IPS-NIHi7 (cell line): ENCODE results near the gene ACSS3.
"Not testable (repeated sequence)": the region's sequence is repeated elsewhere in the genome, so short reads cannot be mapped to it uniquely, and the experiment has no call there.

Source experiments
- DNase-seq: peaks from one replicate; pipeline ENCODE4 v3.0.0; 2012; ENCODE audit warnings: mixed read lengths; ENCODE audit errors: extremely low spot score

The ACSS3 gene

DNA sequence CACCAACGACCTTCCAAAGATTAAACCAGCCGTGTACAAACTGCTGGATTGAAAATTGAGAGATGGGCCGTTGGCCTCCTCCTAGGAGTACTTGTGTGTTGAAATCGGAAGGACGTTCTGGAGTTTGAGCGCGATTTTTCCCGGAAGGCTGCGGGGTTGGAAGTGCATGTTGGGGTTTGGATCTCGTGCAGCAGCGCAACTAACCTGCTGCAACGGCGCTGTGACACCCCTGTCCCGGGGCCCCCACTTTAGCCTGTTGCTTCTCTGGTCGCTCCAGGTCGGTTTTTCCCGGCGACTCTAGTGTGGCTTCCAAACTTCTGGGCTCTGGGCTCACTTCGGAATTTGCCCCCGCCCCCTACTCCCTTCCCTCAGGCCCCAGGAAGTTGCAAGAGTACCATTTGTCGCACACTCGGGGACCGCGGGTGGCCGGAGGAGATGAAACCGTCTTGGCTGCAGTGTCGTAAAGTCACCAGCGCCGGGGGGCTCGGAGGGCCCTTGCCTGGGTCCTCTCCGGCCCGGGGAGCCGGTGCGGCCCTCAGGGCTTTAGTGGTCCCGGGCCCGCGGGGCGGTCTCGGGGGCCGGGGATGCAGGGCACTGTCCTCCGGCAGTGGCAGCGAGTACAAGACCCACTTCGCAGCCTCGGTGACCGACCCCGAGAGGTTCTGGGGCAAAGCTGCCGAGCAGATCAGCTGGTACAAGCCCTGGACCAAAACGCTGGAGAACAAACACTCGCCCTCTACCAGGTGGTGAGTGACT lies at the start of gene ACSS3:
TSS of gene ACSS3 (plus strand) at position 394 of the 756 bp plus-strand sequence. CDS start at position 436, 42 bp downstream.
- peak; percentile 76 for DNase-seq

- DNase-seq: no peak
Measured at GRCh38 chr12:81034926-81035325, 43.0 kb upstream of the ACSS3 start.

- DNase-seq: no peak
Measured at GRCh38 chr12:81039231-81039630, 38.6 kb upstream of the ACSS3 start.

- no peak for DNase-seq
Measured at GRCh38 chr12:81043979-81044740, 33.7 kb upstream of the ACSS3 start.

DNA sequence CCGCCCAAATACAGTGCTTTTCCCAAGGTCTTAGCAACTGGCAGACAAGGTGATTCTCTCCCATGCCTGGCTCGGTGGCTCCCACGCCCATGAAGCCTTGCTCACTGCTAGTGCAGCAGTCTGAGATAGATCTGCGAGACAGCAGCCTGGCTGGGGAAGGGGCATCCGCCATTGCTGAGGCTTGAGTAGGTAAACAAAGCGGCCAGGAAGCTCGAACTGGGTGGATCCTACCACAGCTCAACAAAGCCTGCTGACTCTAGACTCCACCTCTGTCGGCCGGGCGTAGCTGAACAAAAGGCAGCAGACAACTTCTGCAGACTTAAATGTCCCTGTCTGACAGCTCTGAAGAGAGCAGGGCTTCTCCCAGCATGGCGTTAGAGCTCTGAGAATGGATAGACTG lies 12.9 kb upstream of the ACSS3 start:
- not testable (repeated sequence) for DNase-seq

DNA sequence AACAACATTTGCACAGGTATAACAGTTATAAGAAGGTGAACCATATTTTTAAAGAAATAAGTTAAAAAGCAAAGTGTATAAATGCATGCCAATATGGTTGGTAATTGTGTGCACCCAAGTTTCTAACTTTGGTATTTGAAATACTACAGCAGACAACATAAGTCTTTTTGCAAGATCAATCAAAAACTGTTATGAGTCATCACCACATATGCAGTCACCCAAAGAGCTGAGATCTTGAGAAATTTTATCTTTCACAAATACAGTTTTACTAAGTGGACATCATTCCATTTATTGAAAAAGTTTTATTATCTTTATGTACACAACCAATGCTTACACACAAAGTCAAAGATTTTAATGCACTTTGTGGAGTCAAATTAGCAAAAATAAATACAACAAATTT lies 7.0 kb upstream of the ACSS3 start:
- DNase-seq: no peak

DNA sequence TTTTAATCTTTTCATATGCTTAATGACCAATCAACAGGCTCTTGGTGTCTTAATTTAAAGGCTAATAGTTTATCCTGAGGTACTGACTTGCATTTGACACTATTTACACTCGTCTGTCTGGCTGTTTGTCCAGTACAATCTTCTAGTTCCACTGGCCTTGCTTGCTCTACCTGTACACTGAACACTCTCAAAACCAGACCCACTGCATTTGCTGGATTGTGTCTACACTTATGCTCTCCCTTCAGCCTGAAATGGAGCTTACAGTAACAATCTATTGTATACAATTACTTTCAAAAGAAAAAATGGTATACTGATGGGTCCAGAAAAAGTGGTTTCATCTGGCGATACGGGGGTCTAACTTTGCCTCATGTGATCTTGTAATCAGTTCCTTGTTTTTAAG lies 2.3 kb upstream of the ACSS3 start:
- no peak for DNase-seq

DNA sequence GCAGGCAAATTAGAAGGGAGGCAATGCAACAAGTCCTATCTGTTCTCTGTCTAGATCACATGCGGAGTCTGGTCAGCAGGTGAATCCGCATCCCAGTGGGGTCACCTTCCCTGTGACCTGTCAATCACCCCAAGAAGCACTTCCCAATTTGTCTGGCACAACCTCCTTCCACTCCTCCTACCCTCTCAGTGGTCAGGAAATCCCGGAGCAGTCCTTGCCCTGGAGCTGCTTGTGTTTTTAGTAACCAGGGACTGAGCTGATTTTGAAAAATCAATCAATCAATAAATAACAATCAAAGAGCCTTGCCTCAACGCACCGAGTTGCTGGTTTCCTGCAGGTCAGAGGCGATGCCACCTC lies 572 bp upstream of the ACSS3 start:
- DNase-seq: peak; percentile 91

- DNase-seq: peak; percentile 25
Measured at GRCh38 chr12:81078469-81079196, 754 bp downstream of the ACSS3 start.

- no peak for DNase-seq
Measured at GRCh38 chr12:81079280-81080076, 1.6 kb downstream of the ACSS3 start.

DNA sequence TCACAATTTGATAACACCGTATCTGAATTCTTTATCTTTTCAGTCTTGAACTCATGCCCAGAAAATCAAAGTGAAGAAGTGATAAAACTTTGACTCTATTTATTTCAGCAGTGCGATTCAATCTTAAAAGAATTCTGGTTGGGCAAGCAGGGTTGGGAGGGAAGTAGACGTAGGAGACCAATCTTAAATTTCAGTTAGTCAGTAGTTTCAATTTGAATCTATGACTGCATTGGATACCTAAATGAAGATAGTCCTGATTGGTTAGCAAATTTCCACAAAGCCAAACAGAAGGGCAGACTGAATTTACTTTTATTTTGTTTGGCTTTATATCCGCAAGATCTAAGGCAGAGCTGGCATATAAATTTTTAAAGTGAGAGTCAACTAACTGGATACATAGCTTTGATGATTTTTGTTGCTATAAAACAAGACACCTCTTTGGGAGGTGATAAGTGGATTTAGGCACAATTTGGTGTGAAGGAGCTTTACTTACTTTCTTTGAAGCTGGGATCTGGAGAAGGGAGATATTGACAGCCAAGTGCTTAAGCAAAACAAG lies 2.6 kb downstream of the ACSS3 start:
- DNase-seq: no peak

GRCh38 chr12:81081726-81082125 lies 3.8 kb downstream of the ACSS3 start:
- no peak for DNase-seq

- no peak for DNase-seq
Measured at GRCh38 chr12:81083018-81083417, 5.1 kb downstream of the ACSS3 start.

DNA sequence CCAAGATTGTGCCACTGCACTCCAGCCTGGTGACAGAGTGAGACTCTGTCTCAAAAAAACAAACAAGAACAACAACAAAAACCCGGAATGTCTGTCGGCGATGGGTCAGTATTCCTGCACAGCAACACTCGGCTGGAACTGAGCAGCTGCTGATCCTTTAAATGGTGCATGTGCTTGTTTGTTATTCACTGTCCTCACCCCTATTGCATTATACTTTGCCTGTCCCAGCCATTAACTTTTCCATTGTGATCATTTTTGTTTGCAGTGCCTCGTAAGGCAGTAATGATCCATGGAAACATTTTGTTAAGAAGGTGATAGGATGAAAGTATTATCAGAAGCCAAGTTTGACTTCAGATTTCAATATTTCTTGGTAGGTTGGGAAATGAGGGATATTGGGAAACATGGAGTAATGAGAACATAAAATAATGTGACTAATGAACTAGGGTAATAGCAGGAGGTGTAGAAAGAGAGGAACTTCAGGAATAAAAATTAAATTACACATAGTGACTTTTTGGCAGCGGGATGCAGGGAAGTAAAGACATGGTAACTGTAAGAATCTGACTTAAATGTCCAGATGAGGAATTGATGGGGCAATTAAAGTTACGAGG lies 6.1 kb downstream of the ACSS3 start:
- no peak for DNase-seq

GRCh38 chr12:81084811-81085350 lies 7.0 kb downstream of the ACSS3 start:
- DNase-seq: no peak

- DNase-seq: no peak
Measured at GRCh38 chr12:81085832-81086231, 8.0 kb downstream of the ACSS3 start.

- no peak for DNase-seq
Measured at GRCh38 chr12:81086342-81086741, 8.5 kb downstream of the ACSS3 start.

GRCh38 chr12:81088221-81088620 lies 10.3 kb downstream of the ACSS3 start:
- DNase-seq: no peak

- DNase-seq: no peak
Measured at GRCh38 chr12:81089412-81089811, 11.5 kb downstream of the ACSS3 start.

DNA sequence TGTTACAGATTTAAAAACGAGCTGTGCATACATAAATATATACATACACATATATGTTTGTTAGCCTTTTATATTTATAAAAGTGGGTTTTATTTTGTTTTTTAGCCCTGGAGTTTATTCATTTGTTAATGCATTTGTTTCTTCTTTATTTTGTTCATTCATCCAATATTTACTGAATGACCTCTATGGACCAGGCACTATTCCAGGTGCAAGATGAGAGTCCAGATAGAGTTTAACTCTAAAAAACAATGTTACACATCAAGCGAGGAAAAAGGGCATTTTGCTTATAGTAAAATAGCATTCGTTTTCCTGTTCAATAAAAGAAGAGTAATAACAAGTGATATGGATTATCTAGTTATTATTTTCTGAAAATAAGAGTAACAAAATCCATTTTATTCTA lies 14.2 kb downstream of the ACSS3 start:
- no peak for DNase-seq
